ENCODE measurements around the gene PRC1. TPM values are rescaled to one million over a fixed set of nuclear protein-coding genes. Genes with fewer than 3 reads are reported as not detected.

PRC1 gene
- total RNA-seq, 1 donor, result 17.7 TPM

DNA sequence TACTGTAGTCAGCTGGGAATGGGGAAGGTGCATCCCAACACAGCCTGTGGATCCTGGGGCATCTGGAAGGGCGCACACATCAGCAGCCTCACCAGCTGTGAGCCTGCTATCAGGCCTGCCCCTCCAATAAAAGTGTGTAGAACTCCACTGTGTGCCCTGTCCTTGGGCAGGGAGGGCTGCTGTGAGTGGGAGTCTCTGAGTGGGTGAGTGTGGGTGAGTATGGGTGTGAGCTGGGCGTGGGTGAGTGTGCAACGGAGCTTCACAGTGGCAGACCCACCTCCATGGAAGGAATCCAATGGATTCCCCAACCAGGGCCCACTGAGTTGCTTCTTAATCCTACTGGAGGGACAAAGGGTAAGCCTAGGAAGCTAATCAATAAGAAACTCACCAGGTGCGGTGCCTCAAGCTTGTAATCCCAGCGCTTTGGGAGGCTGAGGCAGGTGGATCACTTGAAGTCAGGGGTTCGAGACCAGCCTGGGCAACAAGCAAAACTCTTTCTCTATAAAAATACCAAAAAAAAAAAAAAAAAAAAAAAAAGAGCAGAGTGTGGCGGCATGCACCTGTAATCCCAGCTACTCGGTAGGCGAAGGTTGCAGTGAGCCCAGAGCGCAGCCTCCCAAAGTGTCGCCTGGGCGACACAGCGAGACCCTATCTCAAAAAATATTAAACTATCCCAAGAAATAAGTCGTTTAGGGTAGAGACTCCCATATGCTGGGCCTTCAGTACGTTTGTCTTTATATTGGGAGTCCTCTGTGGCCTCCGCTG is 40.2 kb downstream of the PRC1 start:
- Histone ChIP-seq H3K79me2 (ENCODE audit: insufficient read depth, low read length) (peaks cover 13% of the 10 kb centered on the region), H3K27me3 (ENCODE audit: insufficient read depth, low read length) (no peaks in the 10 kb centered on the region), H3K27ac (ENCODE audit: low read depth, low read length) (peak overlapping the region; percentile 68), H4K20me1 (ENCODE audit: insufficient read depth, low read length) (no peaks in the 10 kb centered on the region), H3K9me3 (ENCODE audit: low read depth, low read length) (no peaks in the 10 kb centered on the region), H3K4me2 (ENCODE audit: insufficient read depth, low read length) (peak overlapping the region; percentile 78), H3K4me3 (ENCODE audit: insufficient read depth, low read length) (peak overlapping the region; percentile 78), H2AFZ (ENCODE audit: low read length) (no peak overlapping the region), H3K4me1 (ENCODE audit: insufficient read depth, low read length) (peaks cover 34% of the 10 kb centered on the region), H3K36me3 (ENCODE audit: insufficient read depth, low read length) (peaks cover 46% of the 10 kb centered on the region)
- no peak for DNase-seq (ENCODE audit: insufficient read length, low spot score, missing footprints)
- TF ChIP-seq, protein P1, sequence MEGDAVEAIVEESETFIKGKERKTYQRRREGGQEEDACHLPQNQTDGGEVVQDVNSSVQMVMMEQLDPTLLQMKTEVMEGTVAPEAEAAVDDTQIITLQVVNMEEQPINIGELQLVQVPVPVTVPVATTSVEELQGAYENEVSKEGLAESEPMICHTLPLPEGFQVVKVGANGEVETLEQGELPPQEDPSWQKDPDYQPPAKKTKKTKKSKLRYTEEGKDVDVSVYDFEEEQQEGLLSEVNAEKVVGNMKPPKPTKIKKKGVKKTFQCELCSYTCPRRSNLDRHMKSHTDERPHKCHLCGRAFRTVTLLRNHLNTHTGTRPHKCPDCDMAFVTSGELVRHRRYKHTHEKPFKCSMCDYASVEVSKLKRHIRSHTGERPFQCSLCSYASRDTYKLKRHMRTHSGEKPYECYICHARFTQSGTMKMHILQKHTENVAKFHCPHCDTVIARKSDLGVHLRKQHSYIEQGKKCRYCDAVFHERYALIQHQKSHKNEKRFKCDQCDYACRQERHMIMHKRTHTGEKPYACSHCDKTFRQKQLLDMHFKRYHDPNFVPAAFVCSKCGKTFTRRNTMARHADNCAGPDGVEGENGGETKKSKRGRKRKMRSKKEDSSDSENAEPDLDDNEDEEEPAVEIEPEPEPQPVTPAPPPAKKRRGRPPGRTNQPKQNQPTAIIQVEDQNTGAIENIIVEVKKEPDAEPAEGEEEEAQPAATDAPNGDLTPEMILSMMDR (IDR thresholded peaks at IDR 0.05; ENCODE audit: extremely low read depth, low read depth, low read length), result no peak

DNA sequence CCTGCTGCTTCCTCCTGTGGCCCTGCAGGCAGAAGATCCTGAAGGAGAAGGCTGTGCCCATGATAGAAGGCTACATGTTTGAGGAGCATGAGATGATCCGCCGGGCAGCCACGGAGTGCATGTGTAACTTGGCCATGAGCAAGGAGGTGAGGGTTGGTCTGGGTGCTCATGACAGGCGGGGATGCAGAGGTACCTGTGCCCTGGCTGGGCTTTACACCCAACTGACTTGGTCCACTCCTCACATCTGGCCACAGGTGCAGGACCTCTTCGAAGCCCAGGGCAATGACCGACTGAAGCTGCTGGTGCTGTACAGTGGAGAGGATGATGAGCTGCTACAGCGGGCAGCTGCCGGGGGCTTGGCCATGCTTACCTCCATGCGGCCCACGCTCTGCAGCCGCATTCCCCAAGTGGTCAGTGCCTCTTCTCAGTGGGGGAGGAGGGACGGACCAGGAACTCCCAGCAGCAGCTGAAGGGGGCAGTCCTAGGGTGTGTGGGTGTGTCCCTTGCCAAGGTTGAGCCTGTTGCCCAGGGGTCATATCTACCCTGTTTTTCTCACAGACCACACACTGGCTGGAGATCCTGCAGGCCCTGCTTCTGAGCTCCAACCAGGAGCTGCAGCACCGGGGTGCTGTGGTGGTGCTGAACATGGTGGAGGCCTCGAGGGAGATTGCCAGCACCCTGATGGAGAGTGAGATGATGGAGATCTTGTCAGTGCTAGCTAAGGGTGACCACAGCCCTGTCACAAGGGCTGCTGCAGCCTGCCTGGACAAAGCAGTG is 41.2 kb downstream of the PRC1 start:
- Histone ChIP-seq H4K20me1 (ENCODE audit: insufficient read depth, low read length) (no peaks in the 10 kb centered on the region), H3K9me3 (ENCODE audit: low read depth, low read length) (no peaks in the 10 kb centered on the region), H3K27me3 (ENCODE audit: insufficient read depth, low read length) (no peaks in the 10 kb centered on the region), H3K4me1 (ENCODE audit: insufficient read depth, low read length) (peaks cover 35% of the 10 kb centered on the region), H3K4me2 (ENCODE audit: insufficient read depth, low read length) (no peak overlapping the region), H3K27ac (ENCODE audit: low read depth, low read length) (no peak overlapping the region), H2AFZ (ENCODE audit: low read length) (no peak overlapping the region), H3K4me3 (ENCODE audit: insufficient read depth, low read length) (no peak overlapping the region), H3K79me2 (ENCODE audit: insufficient read depth, low read length) (peaks cover 13% of the 10 kb centered on the region), H3K36me3 (ENCODE audit: insufficient read depth, low read length) (peaks cover 54% of the 10 kb centered on the region)
- peak; percentile 35 for DNase-seq (ENCODE audit: insufficient read length, low spot score, missing footprints)
- TF ChIP-seq, protein P1 (IDR thresholded peaks at IDR 0.05; ENCODE audit: extremely low read depth, low read depth, low read length), result no peak

DNA sequence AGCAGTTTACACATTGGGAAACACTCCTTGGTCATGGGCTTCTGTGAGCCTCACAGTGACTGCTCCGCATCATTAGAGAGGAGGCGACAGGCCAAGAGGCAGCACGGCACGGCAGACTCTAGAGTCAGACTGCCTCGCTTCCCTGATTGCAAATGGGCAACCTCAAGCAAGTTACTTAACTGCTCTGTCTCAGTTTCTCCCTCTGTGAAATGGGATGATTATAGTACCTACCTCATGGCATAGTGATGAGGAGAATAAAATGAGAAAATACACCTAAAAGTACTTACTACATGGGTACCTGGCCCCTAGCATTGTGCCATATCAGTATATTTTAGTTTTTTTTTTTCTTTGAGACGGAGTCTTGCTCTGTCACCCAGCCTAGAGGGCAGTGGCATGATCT is 43.7 kb downstream of the PRC1 start:
- no peak overlapping the region for H3K4me2 ChIP-seq (ENCODE audit: insufficient read depth, low read length)
- H3K27ac ChIP-seq (ENCODE audit: low read depth, low read length), result no peak overlapping the region
- H3K9me3 ChIP-seq (ENCODE audit: low read depth, low read length), result no peaks in the 10 kb centered on the region
- TF ChIP-seq, protein P1 (IDR thresholded peaks at IDR 0.05; ENCODE audit: extremely low read depth, low read depth, low read length), result no peak
- no peaks in the 10 kb centered on the region for H3K27me3 ChIP-seq (ENCODE audit: insufficient read depth, low read length)
- H3K36me3 ChIP-seq (ENCODE audit: insufficient read depth, low read length), result peaks cover 71% of the 10 kb centered on the region
- DNase-seq (ENCODE audit: insufficient read length, low spot score, missing footprints), result no peak
- H3K4me3 ChIP-seq (ENCODE audit: insufficient read depth, low read length), result no peak overlapping the region
- no peaks in the 10 kb centered on the region for H4K20me1 ChIP-seq (ENCODE audit: insufficient read depth, low read length)
- H3K79me2 ChIP-seq (ENCODE audit: insufficient read depth, low read length), result no peaks in the 10 kb centered on the region
- H2AFZ ChIP-seq (ENCODE audit: low read length), result no peak overlapping the region
- peaks cover 16% of the 10 kb centered on the region for H3K4me1 ChIP-seq (ENCODE audit: insufficient read depth, low read length)
